ENCODE data around the gene DIS3L2.

The DIS3L2 gene

GRCh38 chr2:231957913-231958763 lies 3.4 kb upstream of the DIS3L2 start:
- H3K36me3 ChIP-seq (ENCODE audit: insufficient read depth, low read length) = no peaks in the 10 kb centered on the region
- peaks cover 5% of the 10 kb centered on the region for H3K4me1 ChIP-seq (ENCODE audit: control insufficient read depth, insufficient read depth, low read length, unreplicated experiment)
- H3K79me2 ChIP-seq (ENCODE audit: control insufficient read depth, insufficient read depth, low read length, unreplicated experiment) = peaks cover 13% of the 10 kb centered on the region
- no peaks in the 10 kb centered on the region for H3K27me3 ChIP-seq (ENCODE audit: insufficient read depth, low read length)
- H3K4me3 ChIP-seq (ENCODE audit: low read depth, low read length) = no peak overlapping the region
- no peak overlapping the region for H2AFZ ChIP-seq (ENCODE audit: low read length, unreplicated experiment)
- no peak overlapping the region for H3K27ac ChIP-seq (ENCODE audit: low read depth, low read length)

- Histone ChIP-seq H3K36me3 (ENCODE audit: insufficient read depth, low read length) (no peaks in the 10 kb centered on the region), H2AFZ (ENCODE audit: low read length, unreplicated experiment) (peak overlapping the region; percentile 78), H3K4me3 (ENCODE audit: low read depth, low read length) (peak overlapping the region; percentile 88), H3K79me2 (ENCODE audit: control insufficient read depth, insufficient read depth, low read length, unreplicated experiment) (peaks cover 36% of the 10 kb centered on the region), H3K27ac (ENCODE audit: low read depth, low read length) (peak overlapping the region; percentile 31; the same call in 1 of the 2 replicates), H3K27me3 (ENCODE audit: insufficient read depth, low read length) (no peaks in the 10 kb centered on the region), H3K4me1 (ENCODE audit: control insufficient read depth, insufficient read depth, low read length, unreplicated experiment) (peaks cover 9% of the 10 kb centered on the region)
These were observed 634 bp upstream of the DIS3L2 start for GRCh38 chr2:231960810-231961348.

- H3K79me2 ChIP-seq (ENCODE audit: control insufficient read depth, insufficient read depth, low read length, unreplicated experiment) = peaks cover 64% of the 10 kb centered on the region
These were observed 3.6 kb downstream of the DIS3L2 start for GRCh38 chr2:231965102-231965501.

GRCh38 chr2:231966886-231967285 lies 5.4 kb downstream of the DIS3L2 start:
- Histone ChIP-seq H3K27me3 (ENCODE audit: insufficient read depth, low read length) (no peaks in the 10 kb centered on the region), H2AFZ (ENCODE audit: low read length, unreplicated experiment) (no peak overlapping the region), H3K4me3 (ENCODE audit: low read depth, low read length) (no peak overlapping the region), H3K79me2 (ENCODE audit: control insufficient read depth, insufficient read depth, low read length, unreplicated experiment) (peaks cover 63% of the 10 kb centered on the region), H3K36me3 (ENCODE audit: insufficient read depth, low read length) (peaks cover 3% of the 10 kb centered on the region; the same call in 1 of the 2 replicates), H3K27ac (ENCODE audit: low read depth, low read length) (no peak overlapping the region), H3K4me1 (ENCODE audit: control insufficient read depth, insufficient read depth, low read length, unreplicated experiment) (peaks cover 4% of the 10 kb centered on the region)

More at GRCh38 chr2:231965102-231965501, 3.6 kb downstream of the DIS3L2 start:
- Histone ChIP-seq H3K36me3 (ENCODE audit: insufficient read depth, low read length) (peaks cover 3% of the 10 kb centered on the region; the same call in 1 of the 2 replicates), H2AFZ (ENCODE audit: low read length, unreplicated experiment) (no peak overlapping the region), H3K27me3 (ENCODE audit: insufficient read depth, low read length) (no peaks in the 10 kb centered on the region), H3K4me3 (ENCODE audit: low read depth, low read length) (no peak overlapping the region), H3K4me1 (ENCODE audit: control insufficient read depth, insufficient read depth, low read length, unreplicated experiment) (peaks cover 9% of the 10 kb centered on the region), H3K27ac (ENCODE audit: low read depth, low read length) (no peak overlapping the region)

- no peak overlapping the region for H3K4me3 ChIP-seq (ENCODE audit: low read depth, low read length)
- H3K4me1 ChIP-seq (ENCODE audit: control insufficient read depth, insufficient read depth, low read length, unreplicated experiment) = no peaks in the 10 kb centered on the region
- H3K27me3 ChIP-seq (ENCODE audit: insufficient read depth, low read length) = no peaks in the 10 kb centered on the region
- no peak overlapping the region for H3K27ac ChIP-seq (ENCODE audit: low read depth, low read length)
- H3K79me2 ChIP-seq (ENCODE audit: control insufficient read depth, insufficient read depth, low read length, unreplicated experiment) = peaks cover 51% of the 10 kb centered on the region
- peaks cover 7% of the 10 kb centered on the region for H3K36me3 ChIP-seq (ENCODE audit: insufficient read depth, low read length)
- H2AFZ ChIP-seq (ENCODE audit: low read length, unreplicated experiment) = no peak overlapping the region
These were observed 7.3 kb downstream of the DIS3L2 start for GRCh38 chr2:231968820-231969219.

GRCh38 chr2:231970461-231970860 lies 8.9 kb downstream of the DIS3L2 start:
- Histone ChIP-seq H3K27me3 (ENCODE audit: insufficient read depth, low read length) (no peaks in the 10 kb centered on the region), H3K27ac (ENCODE audit: low read depth, low read length) (no peak overlapping the region), H3K4me3 (ENCODE audit: low read depth, low read length) (no peak overlapping the region), H3K36me3 (ENCODE audit: insufficient read depth, low read length) (peaks cover 7% of the 10 kb centered on the region), H2AFZ (ENCODE audit: low read length, unreplicated experiment) (no peak overlapping the region), H3K79me2 (ENCODE audit: control insufficient read depth, insufficient read depth, low read length, unreplicated experiment) (peaks cover 40% of the 10 kb centered on the region), H3K4me1 (ENCODE audit: control insufficient read depth, insufficient read depth, low read length, unreplicated experiment) (no peaks in the 10 kb centered on the region)

- peaks cover 8% of the 10 kb centered on the region for H3K79me2 ChIP-seq (ENCODE audit: control insufficient read depth, insufficient read depth, low read length, unreplicated experiment)
These were observed 13.5 kb downstream of the DIS3L2 start for GRCh38 chr2:231975001-231975400.

GRCh38 chr2:231977430-231977829 lies 15.9 kb downstream of the DIS3L2 start:
- no peak overlapping the region for H3K4me3 ChIP-seq (ENCODE audit: low read depth, low read length)
- no peak overlapping the region for H2AFZ ChIP-seq (ENCODE audit: low read length, unreplicated experiment)
- H3K4me1 ChIP-seq (ENCODE audit: control insufficient read depth, insufficient read depth, low read length, unreplicated experiment) = no peaks in the 10 kb centered on the region
- H3K36me3 ChIP-seq (ENCODE audit: insufficient read depth, low read length) = peaks cover 4% of the 10 kb centered on the region; the same call in 1 of the 2 replicates
- peaks cover 6% of the 10 kb centered on the region for H3K79me2 ChIP-seq (ENCODE audit: control insufficient read depth, insufficient read depth, low read length, unreplicated experiment)
- H3K27ac ChIP-seq (ENCODE audit: low read depth, low read length) = no peak overlapping the region
- H3K27me3 ChIP-seq (ENCODE audit: insufficient read depth, low read length) = no peaks in the 10 kb centered on the region

More at GRCh38 chr2:231975001-231975400, 13.5 kb downstream of the DIS3L2 start:
- Histone ChIP-seq H2AFZ (ENCODE audit: low read length, unreplicated experiment) (no peak overlapping the region), H3K4me1 (ENCODE audit: control insufficient read depth, insufficient read depth, low read length, unreplicated experiment) (no peaks in the 10 kb centered on the region), H3K36me3 (ENCODE audit: insufficient read depth, low read length) (peaks cover 4% of the 10 kb centered on the region; the same call in 1 of the 2 replicates), H3K27me3 (ENCODE audit: insufficient read depth, low read length) (no peaks in the 10 kb centered on the region), H3K4me3 (ENCODE audit: low read depth, low read length) (no peak overlapping the region), H3K27ac (ENCODE audit: low read depth, low read length) (no peak overlapping the region)

- H3K4me1 ChIP-seq (ENCODE audit: control insufficient read depth, insufficient read depth, low read length, unreplicated experiment) = no peaks in the 10 kb centered on the region
- H3K4me3 ChIP-seq (ENCODE audit: low read depth, low read length) = no peak overlapping the region
- no peak overlapping the region for H2AFZ ChIP-seq (ENCODE audit: low read length, unreplicated experiment)
- H3K27ac ChIP-seq (ENCODE audit: low read depth, low read length) = no peak overlapping the region
- H3K36me3 ChIP-seq (ENCODE audit: insufficient read depth, low read length) = no peaks in the 10 kb centered on the region
- no peaks in the 10 kb centered on the region for H3K27me3 ChIP-seq (ENCODE audit: insufficient read depth, low read length)
- peaks cover 37% of the 10 kb centered on the region for H3K79me2 ChIP-seq (ENCODE audit: control insufficient read depth, insufficient read depth, low read length, unreplicated experiment)
These were observed 23.5 kb downstream of the DIS3L2 start for GRCh38 chr2:231984992-231985391.

- Histone ChIP-seq H3K36me3 (ENCODE audit: insufficient read depth, low read length) (no peaks in the 10 kb centered on the region), H3K4me3 (ENCODE audit: low read depth, low read length) (no peak overlapping the region), H3K79me2 (ENCODE audit: control insufficient read depth, insufficient read depth, low read length, unreplicated experiment) (peaks cover 40% of the 10 kb centered on the region), H3K27me3 (ENCODE audit: insufficient read depth, low read length) (no peaks in the 10 kb centered on the region), H3K27ac (ENCODE audit: low read depth, low read length) (no peak overlapping the region), H3K4me1 (ENCODE audit: control insufficient read depth, insufficient read depth, low read length, unreplicated experiment) (no peaks in the 10 kb centered on the region), H2AFZ (ENCODE audit: low read length, unreplicated experiment) (no peak overlapping the region)
These were observed 24.3 kb downstream of the DIS3L2 start for GRCh38 chr2:231985823-231986261.

All from ACC112 (cell line).